D341Med (cell line): Measurements from ENCODE around the gene SULF2.

Experiments
- DNase-seq: peaks from one replicate; pipeline ENCODE4 v3.0.0; 2012; ENCODE audit warnings: low spot score

Gene SULF2

DNA sequence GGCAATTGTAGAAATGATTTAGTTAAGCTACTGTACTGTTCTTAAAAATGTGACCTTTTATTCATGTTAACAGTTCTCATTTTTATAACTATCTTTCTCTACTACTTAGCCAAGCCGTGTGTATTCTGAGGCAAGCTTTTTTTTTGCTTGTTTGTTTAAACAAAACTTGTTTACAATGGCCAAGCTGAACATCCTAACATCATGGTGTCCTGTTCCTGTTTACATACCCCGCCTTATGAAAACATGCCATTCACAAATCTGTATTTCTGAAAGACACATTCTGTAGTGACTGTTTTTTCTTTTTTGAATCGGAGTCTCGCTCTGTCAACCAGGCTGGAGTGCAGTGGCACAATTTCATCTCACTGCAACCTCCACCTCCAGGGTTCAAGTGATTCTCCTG lies 142.7 kb downstream of the SULF2 start:
- no peak for DNase-seq

DNA sequence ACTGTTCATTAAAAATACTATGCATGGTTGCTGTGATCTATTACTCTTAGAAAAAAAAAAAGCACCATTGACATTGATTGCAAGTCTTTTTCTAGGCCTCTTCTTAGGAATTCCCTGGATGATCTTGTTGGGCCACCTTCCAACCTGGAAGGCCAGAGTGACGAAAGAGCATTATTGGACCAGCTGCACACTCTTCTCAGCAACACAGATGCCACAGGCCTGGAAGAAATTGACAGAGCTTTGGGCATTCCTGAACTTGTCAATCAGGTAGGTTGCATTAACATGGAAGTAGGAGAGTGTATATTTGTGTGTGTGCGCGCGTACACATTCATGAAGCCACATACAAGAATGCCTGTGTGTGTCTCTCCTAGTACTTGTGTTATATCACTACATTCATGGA lies 143.2 kb downstream of the SULF2 start:
- no peak for DNase-seq

DNA sequence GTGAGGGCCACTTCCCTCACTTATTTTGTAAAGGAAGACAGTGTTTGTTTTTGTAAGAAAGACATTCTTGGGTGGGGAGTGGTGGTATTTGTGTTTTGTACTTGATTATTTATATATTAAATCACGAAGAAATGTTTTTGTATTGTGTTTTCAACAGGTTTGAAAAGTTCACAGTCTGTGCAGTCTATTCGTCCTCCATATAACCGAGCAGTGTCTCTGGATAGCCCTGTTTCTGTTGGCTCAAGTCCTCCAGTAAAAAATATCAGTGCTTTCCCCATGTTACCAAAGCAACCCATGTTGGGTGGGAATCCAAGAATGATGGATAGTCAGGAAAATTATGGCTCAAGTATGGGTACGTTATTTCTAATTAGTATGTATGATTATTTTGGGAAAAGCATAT lies 146.4 kb downstream of the SULF2 start:
- DNase-seq, result no peak

DNA sequence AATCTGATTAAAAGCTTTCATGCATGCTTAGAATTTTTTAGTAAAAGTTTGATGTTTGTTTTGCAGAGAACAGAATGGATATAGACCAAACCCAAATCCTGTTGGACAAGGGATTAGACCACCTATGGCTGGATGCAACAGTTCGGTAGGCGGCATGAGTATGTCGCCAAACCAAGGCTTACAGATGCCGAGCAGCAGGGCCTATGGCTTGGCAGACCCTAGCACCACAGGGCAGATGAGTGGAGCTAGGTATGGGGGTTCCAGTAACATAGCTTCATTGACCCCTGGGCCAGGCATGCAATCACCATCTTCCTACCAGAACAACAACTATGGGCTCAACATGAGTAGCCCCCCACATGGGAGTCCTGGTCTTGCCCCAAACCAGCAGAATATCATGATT lies 150.0 kb downstream of the SULF2 start:
- DNase-seq, result no peak

DNA sequence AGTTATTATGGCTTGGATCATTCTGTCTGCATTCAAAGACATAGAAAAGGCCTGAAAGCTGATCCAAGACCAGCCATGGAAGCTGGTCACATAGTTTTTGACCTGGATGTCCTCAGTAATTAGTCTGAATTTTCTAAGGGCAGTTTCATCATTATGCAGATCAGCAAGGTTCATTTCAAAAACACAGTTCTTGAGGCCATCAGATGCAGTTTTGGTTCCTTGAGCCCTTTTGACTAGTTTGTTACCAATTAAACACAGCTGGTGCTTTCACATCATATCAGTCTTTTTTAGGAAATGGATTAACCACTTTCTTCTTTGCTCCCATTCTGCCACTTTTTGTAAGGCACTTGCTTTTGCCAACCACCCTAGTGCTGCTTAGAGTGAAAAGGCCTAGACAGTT lies 154.2 kb downstream of the SULF2 start:
- DNase-seq, result no peak

DNA sequence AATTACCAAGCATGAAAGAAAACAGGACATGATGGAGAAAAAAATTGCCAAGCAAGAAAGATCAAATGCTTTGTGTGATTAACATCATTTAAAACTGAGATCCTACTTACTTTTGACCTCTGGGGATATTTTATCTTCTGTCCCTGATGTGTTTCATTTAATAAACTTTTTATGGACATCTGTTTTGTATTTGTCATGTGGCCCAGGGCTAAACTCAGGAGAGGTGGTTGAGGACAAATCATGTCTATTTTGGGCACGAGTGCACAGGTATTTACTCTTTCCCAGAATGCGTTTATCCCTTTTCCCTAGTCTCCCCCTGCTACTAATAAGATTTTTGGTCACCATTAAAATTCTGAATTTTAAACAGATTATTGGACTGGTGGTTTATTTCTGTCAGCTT lies 155.4 kb downstream of the SULF2 start:
- DNase-seq, result no peak

DNA sequence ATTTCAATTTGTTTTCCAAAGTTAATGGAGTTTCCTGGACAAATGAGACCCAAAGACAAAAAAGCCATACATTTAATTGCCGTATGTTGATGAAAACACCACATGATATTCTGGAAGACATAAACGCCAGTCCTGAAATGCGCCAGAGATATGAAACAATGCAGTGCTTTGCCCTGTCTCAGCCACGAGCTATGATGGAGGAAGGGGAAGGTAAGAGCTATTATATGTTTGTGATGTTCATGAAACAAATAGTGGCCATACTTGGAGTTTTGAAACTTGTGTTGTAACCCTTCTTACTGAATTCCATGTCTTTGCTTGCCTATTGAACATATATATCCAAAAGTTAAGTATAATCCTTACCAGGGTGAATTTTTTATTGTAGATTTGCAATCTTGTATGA lies 157.7 kb downstream of the SULF2 start:
- no peak for DNase-seq

DNA sequence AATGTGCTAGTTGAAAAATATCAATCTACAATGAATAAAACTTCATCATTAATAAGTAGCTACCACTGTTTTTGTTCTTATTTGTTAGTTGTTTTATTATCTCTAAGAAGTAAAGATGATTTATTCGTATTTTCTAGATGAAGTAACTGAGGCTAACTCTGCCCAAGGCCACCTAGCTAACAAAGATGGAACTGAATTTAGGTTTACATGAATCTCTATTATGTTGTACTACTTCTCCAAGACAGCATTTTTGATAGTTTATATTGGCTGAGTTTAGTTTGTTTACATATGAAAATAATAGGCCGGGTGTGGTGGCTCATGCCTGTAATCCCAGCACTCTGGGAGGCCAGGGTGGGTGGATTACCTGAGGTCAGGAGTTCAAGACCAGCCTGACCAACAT lies 162.1 kb downstream of the SULF2 start:
- DNase-seq, result no peak

DNA sequence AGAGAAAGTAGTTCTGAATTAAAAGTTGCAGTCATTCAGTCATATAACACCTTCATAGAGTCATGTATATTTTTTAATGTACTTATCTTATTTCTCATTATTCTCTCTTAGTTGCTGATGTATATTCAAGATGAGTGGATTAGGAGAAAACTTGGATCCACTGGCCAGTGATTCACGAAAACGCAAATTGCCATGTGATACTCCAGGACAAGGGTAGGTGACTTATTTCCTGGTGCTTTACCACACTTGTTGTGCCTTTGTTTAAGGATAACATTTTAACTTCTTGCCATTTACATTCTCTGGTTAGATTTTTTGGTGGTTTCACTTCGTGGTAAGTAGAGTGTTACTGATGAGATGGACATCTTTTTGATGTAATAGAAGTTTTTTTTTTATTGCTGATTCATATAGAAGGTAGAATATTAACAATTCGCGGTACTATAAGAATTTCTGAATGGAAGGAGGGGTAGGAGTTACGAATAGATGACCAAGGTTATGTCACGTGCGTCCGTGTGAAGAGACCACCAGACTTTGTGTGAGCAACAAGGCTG lies 163.1 kb downstream of the SULF2 start:
- DNase-seq, result no peak

DNA sequence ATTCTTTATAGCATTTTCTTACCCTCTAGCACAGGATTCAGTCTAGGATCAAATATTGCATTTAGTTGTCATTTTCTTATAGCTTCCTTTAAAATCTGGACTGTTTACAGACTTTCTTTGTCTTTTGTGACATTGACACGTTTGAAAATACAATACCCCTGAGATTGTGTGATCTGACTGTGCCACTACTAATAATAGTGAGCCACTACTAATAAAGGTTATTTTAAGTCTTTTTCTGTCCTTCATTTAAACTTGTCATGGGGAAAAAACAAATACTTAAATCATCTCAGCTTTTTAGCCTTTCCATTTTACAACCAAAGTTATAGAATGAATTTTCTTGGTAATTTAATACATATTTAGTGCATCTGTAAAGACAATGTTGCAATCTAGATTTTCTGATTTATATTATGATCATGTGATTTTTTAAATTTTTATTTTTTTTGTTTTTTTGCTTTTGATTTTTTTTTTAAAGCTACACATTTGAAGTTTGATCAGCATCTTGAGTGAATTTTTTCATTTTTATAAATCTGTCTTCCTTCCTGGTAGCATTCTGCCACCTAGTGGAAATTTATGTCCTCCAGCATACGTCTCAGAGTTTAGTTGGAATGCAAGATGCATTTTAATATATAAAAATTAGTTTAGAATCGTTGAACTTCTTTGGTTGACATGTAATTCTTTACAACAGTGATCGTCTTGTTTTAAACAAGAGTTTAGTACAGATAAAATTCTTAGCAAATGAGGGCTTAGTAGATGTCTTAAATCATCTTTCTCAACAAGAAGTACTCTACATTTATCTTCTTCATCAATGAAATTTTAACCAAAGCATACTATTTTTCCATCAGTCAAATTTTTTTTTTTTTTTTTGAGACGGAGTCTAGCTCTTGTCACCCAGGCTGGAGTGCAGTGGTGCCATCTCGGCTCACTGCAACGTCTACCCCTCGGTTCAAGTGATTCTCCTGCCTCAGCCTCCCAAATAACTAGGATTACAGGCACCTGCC lies 164.2 kb downstream of the SULF2 start:
- DNase-seq, result no peak

DNA sequence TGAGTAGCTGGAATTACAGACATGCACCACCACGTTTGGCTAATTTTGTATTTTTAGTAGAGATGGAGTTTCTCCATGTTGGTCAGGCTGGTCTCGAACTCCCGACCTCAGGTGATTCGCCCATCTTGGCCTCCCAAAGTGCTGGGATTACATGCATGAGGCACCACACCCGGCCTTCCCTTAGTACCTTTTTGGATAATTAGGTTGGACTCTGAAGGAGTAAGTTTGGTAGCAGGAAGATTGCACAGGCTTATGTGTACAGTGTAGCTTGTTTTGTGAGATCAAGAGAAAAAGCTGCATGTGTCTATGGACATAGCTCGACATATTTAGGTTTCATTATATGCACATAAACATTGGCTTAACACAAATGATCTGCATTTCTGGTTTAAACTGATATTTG lies 166.8 kb downstream of the SULF2 start:
- DNase-seq, result no peak

DNA sequence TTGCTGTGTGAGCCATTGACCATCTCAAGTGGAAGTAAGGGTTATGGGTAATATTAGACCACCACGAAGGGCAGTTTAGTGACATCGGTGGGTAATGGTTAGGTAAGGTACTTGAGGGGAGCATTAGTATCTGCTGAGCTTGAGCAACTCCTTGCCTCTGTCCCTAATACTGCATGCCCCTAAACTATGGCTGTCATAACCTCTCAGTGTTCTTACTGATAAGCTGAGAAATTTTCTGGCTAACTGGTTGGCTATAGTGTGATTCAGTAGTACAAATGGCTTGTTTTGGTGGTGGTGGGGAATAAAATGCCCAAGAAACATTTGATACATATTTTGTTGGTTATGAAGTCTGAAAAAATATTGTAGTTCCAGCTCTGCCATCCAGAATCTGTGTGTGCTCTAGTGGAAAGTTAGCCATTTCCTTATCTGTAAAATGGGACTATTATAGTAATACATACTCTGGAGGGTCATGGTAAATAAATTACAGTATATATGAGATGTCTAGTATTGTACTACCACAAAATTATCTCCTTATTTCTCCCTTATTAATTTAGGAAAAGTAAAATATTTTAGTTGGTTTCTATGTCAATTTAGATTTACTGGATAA lies 170.5 kb downstream of the SULF2 start:
- DNase-seq, result no peak

DNA sequence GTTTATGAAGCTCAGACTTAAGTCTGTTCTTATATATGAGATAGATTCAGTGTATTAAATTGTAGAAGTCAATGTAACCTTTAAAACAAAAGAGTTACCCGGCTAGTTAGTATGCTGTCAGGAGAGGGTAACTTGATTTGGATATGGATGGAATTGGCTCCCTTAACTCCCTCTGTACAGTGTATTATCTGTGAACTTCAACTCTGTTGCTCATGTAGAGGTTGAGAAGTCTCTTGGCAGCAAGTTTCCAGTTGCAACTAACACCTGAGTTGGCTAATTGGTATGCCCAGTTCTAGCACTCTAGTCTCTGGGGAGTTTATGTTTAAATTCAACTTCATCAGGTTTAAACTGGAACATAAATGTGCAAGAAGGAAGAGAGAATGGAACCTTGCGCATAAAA lies 172.6 kb downstream of the SULF2 start:
- no peak for DNase-seq

DNA sequence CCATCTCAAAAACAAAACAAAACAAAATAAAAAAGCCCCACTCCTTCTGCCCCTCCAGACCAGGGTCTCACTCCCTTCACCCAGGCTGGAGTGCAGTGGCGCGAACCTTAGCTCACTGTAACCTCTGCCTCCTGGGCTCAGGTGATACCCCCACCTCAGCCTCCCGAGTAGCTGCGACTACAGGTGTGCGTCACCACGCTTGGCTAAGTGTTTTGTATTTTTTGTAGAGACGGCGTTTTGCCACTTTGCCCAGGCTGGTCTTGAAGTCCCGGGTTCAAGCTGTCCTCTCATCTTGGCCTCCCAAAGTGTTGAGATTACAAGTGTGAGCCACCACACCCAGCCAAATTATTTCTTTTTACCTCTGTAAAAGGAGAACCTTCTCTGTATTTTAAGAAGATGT lies 173.5 kb downstream of the SULF2 start:
- no peak for DNase-seq

DNA sequence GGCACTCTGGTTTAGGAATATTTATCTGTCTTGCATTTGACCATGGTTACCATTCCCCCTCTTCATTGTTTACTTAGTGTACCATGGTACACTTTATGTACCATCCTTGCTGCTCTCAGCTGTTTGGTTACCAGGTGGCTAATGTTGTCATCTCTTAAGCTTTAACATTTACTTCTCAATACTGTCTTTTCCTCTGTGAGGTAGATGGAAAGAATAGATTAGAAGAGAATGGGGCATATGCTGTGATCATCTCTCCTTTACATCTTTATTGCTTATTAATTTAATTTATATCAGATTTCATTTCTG lies 174.4 kb downstream of the SULF2 start:
- DNase-seq, result no peak

DNA sequence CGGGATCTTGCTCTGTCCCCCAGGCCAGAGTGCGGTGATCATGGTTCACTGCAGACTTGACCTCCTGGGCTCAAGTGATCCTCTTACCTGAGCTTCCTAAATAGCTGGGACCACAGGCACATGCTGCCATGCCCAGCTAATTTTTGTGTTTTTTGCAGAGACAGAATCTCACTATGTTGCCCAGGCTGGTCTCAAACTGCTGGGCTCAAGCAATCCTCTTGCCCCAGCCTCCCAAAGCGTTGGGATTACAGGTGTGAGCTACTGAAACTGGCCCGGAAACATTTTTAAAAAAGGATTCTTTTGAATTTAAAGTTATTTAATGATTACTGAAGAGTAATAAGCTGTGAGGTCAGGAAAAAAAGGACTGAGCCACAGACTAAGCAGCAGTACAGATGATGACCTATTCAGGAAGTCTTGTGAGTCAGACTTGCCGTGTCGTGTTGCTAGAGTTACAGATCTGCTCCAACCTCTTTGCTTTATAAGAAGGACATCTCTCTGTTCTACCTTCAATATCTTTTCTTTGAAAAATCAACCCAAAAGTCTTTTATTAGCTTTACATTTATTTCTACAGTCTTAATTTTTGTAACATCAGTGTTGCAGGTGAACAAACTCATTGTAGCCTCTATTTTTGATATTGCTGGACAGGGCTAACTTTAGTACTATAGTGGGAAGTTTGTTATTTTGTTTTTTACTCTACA lies 174.9 kb downstream of the SULF2 start:
- no peak for DNase-seq

DNA sequence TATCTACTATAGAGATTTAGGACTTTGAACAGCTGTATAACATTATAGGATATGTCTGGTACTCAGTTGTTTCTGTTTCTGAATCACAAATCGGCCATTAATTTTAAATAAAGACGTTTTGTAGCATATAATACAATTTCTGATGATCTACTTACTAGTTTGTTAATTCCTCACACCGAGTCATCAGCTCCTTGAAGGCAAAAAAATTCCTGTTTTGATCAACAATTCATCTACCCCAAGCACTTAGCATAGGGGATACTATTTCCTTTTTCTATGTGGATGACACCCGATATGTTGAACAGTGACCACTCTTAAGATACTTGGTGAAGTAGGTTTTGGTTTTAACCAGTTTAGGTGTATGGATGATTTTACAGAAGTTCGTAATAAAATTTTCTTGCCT lies 176.3 kb downstream of the SULF2 start:
- DNase-seq, result no peak
